ENCODE data around the gene NRXN3.

DNA sequence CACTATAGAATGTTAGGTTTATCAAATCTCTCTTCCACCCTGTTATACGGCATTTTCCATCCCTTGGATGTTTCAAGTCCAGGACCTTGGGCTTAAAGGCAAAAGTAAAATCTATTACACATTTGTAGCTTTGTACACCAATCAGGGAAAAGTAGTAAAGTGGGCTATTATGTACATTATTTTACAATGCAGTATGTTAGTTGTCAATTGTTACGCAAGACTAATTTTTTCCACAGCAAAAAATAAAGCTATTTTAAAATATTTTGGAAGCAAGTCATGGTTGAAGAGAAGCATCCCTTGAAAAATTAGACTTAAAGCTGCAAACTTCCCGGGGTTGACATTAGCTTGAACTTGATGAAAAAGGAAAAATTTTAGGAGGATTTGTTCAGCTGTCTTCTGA lies 1564.9 kb downstream of the NRXN3 start:
- TF ChIP-seq CTCF (conservative IDR thresholded peaks at IDR 0.05; ENCODE audit: low read depth in 2 of 2) (no peak), REST (IDR thresholded peaks at IDR 0.05; ENCODE audit: unreplicated experiment) (no peak), POLR2AphosphoS5 (IDR thresholded peaks at IDR 0.05; ENCODE audit: low read depth) (no peak)

All from GM23338 (cell line).